HepG2 (cell line): ENCODE measurements around the gene UBQLN1. TPM values are rescaled to one million over a fixed set of nuclear protein-coding genes. Genes with fewer than 3 reads are reported as not detected.

ENCODE experiments used
- ATAC-seq: fragments of 200-7000 bp; cut with Tn5 transposase; 3 replicates; pipeline ENCODE4 v1.9.1; 2020; ENCODE audit warnings: mild to moderate bottlenecking, moderate library complexity
- BruUV-seq: library from RNA; stranded (reverse); fragments of 400-500 nt; replicated peaks from 2 replicates; lab custom pipeline; 2021; lab: Mats Ljungman, UMichigan
- CTCF ChIA-PET: fragments of 300-600 bp; formaldehyde crosslinking; extraction: SDS; loops from one replicate; lab custom pipeline; 2021; ENCODE audit warnings: low total read pairs, inconsistent platforms, low intra/inter-chr PET ratio; lab: Yijun Ruan, JAX
- POLR2A ChIA-PET: fragments of 350-600 bp; sonication (Branson Sonifier 250); formaldehyde crosslinking; loops from one replicate; lab custom pipeline; 2020; ENCODE audit warnings: antibody characterized with exemption, inconsistent platforms; lab: Yijun Ruan, JAX
- DNase-seq: peaks from one replicate; pipeline ENCODE4 v3.0.0-alpha.2; 2015; ENCODE audit warnings: low spot score
- FAIRE-seq: peaks from 3 replicates; lab custom pipeline; 2011; peaks lifted over from hg19 to GRCh38; lab: Jason Lieb, UNC
- H2AFZ ChIP-seq: one replicate; pipeline ENCODE4 v1.6.1; 2011; ENCODE audit warnings: low read length, inconsistent platforms
- H3K27ac ChIP-seq: fragments of 300-600 bp; 3 replicates; pipeline ENCODE4 v1.8.0; 2011; ENCODE audit warnings: mixed run types, mild to moderate bottlenecking, mixed read lengths, low read length, inconsistent platforms; ENCODE audit not compliant: insufficient read depth; ENCODE audit errors: extremely low read length
- H3K27me3 ChIP-seq, 2 experiments: fragments of 200-600 bp in 1 of 2; 2 replicates in 1 of 2; 3 replicates in 1 of 2; pipeline versions ENCODE4 v1.6.0 to v1.8.0; 2011; ENCODE audit warnings: low read length in 2 of 2, mild to moderate bottlenecking in 2 of 2, moderate library complexity in 2 of 2, inconsistent platforms in 1 of 2; ENCODE audit not compliant: insufficient read depth in 2 of 2, control insufficient read depth in 1 of 2
- H3K36me3 ChIP-seq, 2 experiments: fragments of 200-600 bp in 1 of 2; replicated peaks in 1 of 2; 2 replicates in 1 of 2; 3 replicates in 1 of 2; pipeline versions ENCODE4 v1.5.1 to v1.8.0; 2011; ENCODE audit warnings: low read length in 2 of 2, inconsistent platforms in 1 of 2; ENCODE audit not compliant: insufficient read depth in 2 of 2, control insufficient read depth in 1 of 2
- H3K4me1 ChIP-seq: 2 replicates; pipeline ENCODE4 v1.5.1; 2012; ENCODE audit warnings: low read length, inconsistent platforms; ENCODE audit not compliant: insufficient read depth
- H3K4me2 ChIP-seq: 2 replicates; pipeline ENCODE4 v1.6.0; 2011; ENCODE audit warnings: low read depth, low read length, inconsistent platforms
- H3K4me3 ChIP-seq, 3 experiments: fragments of 200-600 bp in 1 of 3; sonication (generic), shearing (Covaris generic) in 1 of 3; replicated peaks in 1 of 3; 2 replicates each; pipeline ENCODE4 v1.5.1; 2011 to 2016; ENCODE audit warnings: low read length in 3 of 3, inconsistent platforms in 2 of 3, low read depth in 2 of 3, mild to moderate bottlenecking in 2 of 3, control low read depth in 1 of 3, mixed read lengths in 1 of 3; ENCODE audit not compliant: insufficient read depth in 1 of 3
- H3K79me2 ChIP-seq: one replicate; pipeline ENCODE4 v1.6.1; 2011; ENCODE audit warnings: low read length, inconsistent platforms; ENCODE audit not compliant: insufficient read depth
- H3K9ac ChIP-seq: 2 replicates; pipeline ENCODE4 v1.6.0; 2011; ENCODE audit warnings: mild to moderate bottlenecking, low read depth, low read length, inconsistent platforms; ENCODE audit not compliant: insufficient read depth
- H3K9me3 ChIP-seq: 2 replicates; pipeline ENCODE4 v1.5.1; 2012; ENCODE audit warnings: mild to moderate bottlenecking, low read length
- H4K20me1 ChIP-seq: 2 replicates; pipeline ENCODE4 v1.6.0; 2011; ENCODE audit warnings: inconsistent platforms, mild to moderate bottlenecking, low read length, moderate library complexity; ENCODE audit not compliant: insufficient read depth
- ETV5 ChIP-seq: IDR thresholded peaks from 2 replicates; pipeline ENCODE4 v1.6.1; 2018; ENCODE audit warnings: missing biosample characterization, missing genetic modification reagents, inconsistent platforms, borderline replicate concordance
- GATAD2A ChIP-seq: IDR thresholded peaks from 2 replicates; pipeline ENCODE4 v1.6.1; 2016
- MAFK ChIP-seq, 2 experiments: IDR thresholded peaks in 1 of 2; conservative IDR thresholded peaks in 1 of 2; 2 replicates each; pipeline ENCODE4 v1.6.1; 2011; ENCODE audit warnings: improper control_type of control experiment in 2 of 2, low read length in 2 of 2
- MTA1 ChIP-seq: sonication (generic); formaldehyde crosslinking; IDR thresholded peaks from 2 replicates; pipeline ENCODE4 v1.4.0; 2020; ENCODE audit warnings: missing genetic modification reagents, mild to moderate bottlenecking, borderline replicate concordance
- NFYB ChIP-seq: sonication (generic); formaldehyde crosslinking; IDR thresholded peaks from 2 replicates; pipeline ENCODE4 v1.4.0; 2020; ENCODE audit warnings: missing genetic modification reagents
- PHB2 ChIP-seq: fragments of 450-650 bp; IDR thresholded peaks from 2 replicates; pipeline ENCODE4 v1.6.1; 2018; ENCODE audit not compliant: partially characterized antibody
- SIN3B ChIP-seq: fragments of 150-350 bp; IDR thresholded peaks from 2 replicates; pipeline ENCODE4 v1.6.1; 2014; ENCODE audit warnings: low read length
- SP1 ChIP-seq, 2 experiments: fragments of 450-650 bp in 1 of 2; sonication (generic) in 1 of 2; formaldehyde crosslinking in 1 of 2; IDR thresholded peaks; 2 replicates each; pipeline versions ENCODE4 v1.4.0 to v1.6.1; 2016 to 2020; ENCODE audit warnings: missing genetic modification reagents in 1 of 2
- SRSF9 ChIP-seq: fragments of 200-400 bp; formaldehyde crosslinking; IDR thresholded peaks from 2 replicates; pipeline ENCODE4 v1.6.1; 2018; ENCODE audit warnings: borderline replicate concordance, mild to moderate bottlenecking, low read depth, low read length; ENCODE audit not compliant: insufficient read depth, poor library complexity, severe bottlenecking
- SRY ChIP-seq: sonication (generic); formaldehyde crosslinking; IDR thresholded peaks from 2 replicates; pipeline ENCODE4 v1.8.0; 2022; ENCODE audit warnings: mild to moderate bottlenecking, missing genetic modification reagents
- ZNF3 ChIP-seq: IDR thresholded peaks from 2 replicates; pipeline ENCODE4 v1.7.0; 2017; ENCODE audit warnings: inconsistent platforms
- ZNF362 ChIP-seq: sonication (generic); formaldehyde crosslinking; IDR thresholded peaks from 2 replicates; pipeline ENCODE4 v1.4.0; 2020; ENCODE audit warnings: missing genetic modification reagents, mild to moderate bottlenecking, borderline replicate concordance
- ZNF383 ChIP-seq: sonication (generic); formaldehyde crosslinking; IDR thresholded peaks from 2 replicates; pipeline ENCODE4 v1.4.0; 2020; ENCODE audit warnings: missing genetic modification reagents, mild to moderate bottlenecking, borderline replicate concordance
- WGBS: methylation state at CpG from one replicate; pipeline ENCODE4 v1.1.6; 2017; ENCODE audit warnings: low lambda C conversion rate; 5-methylcytosine and 5-hydroxymethylcytosine counted together
- in situ Hi-C: cut with HindIII; loops from 2 replicates; pipeline ENCODE4 v1.10.0; 2017; ENCODE audit warnings: low pct_unique_long_range_greater_than_20kb; ENCODE audit not compliant: extremely low pct_ligation_motif_present
- intact Hi-C: fragments of 100-400 bp; cut with micrococcal nuclease; formaldehyde crosslinking; loops from one replicate; pipeline ENCODE4 v1.10.0; 2022; ENCODE audit not compliant: unreplicated experiment
- polyA plus RNA-seq, 8 experiments: library from polyadenylated mRNA; depleted of rRNA in 3 of 8; stranded (reverse) in 7 of 8; unstranded in 1 of 8; fragments of >200 nt; fragmentation: Illumina TruSeq in 4 of 8; extraction: Trizol in 4 of 8; gene quantifications; 2 replicates each; pipeline versions ENCODE4 v1.2.1 to v1.2.3, GENCODE V29; 2011 to 2016; ENCODE audit warnings: low read depth in 4 of 8, missing spikeins in 1 of 8, mixed read lengths in 1 of 8; ENCODE audit not compliant: insufficient read depth in 1 of 8
- total RNA-seq, 5 experiments: library from RNA; depleted of rRNA; stranded (reverse); fragments of >200 nt; fragmentation: Illumina TruSeq; extraction: Trizol; gene quantifications; 2 replicates each; pipeline ENCODE4 v1.2.3, GENCODE V29; 2016; ENCODE audit warnings: low read depth in 1 of 5

Gene UBQLN1
- total and polyA plus RNA-seq, 2 of the 13 experiments (the other 11 are each of a cell fraction or from before 2014, with no cell fraction given), result 78.1 to 83.8 TPM

GRCh38 chr9:83701286-83701685 lies 6.5 kb downstream of the UBQLN1 start:
- H3K27ac ChIP-seq, result no peak overlapping the region
- FAIRE-seq (no peak), ATAC-seq (no peak), DNase-seq (no peak)
- BruUV-seq, result no TSS peak
- no peak overlapping the region for H3K4me2 ChIP-seq
- H3K4me1 ChIP-seq, result peaks cover 51% of the 10 kb centered on the region
- peaks cover 87% of the 10 kb centered on the region for H4K20me1 ChIP-seq
- intact Hi-C loops (no loop called here), in situ Hi-C loops (no loop called here)
- no peak overlapping the region for H3K9ac ChIP-seq
- 100% methylated on average over 1 of the region's 1 CpG for WGBS
- TF ChIP-seq NFYB (CRISPR knock-in tag) (no peak), SIN3B (no peak), SP1 (IDR thresholded peaks at IDR 0.05) (no peak), SP1 (CRISPR knock-in tag; IDR thresholded peaks at IDR 0.05) (no peak)
- ChIA-PET POLR2A (no interaction called here), CTCF (no interaction called here)
- peaks cover 0 to 1% of the 10 kb centered on the region in 2 experiments; a peak in 1 of 5 replicates for H3K36me3 ChIP-seq
- H3K79me2 ChIP-seq, result peaks cover 97% of the 10 kb centered on the region
- H3K9me3 ChIP-seq, result no peaks in the 10 kb centered on the region
- H3K4me3 ChIP-seq, result no peak overlapping the region
- H3K27me3 ChIP-seq, result no peaks in the 10 kb centered on the region
- H2AFZ ChIP-seq, result no peak overlapping the region

- H4K20me1 ChIP-seq, result peaks cover 86% of the 10 kb centered on the region
- CTCF ChIA-PET, result no interaction called here
- H3K9me3 ChIP-seq, result no peaks in the 10 kb centered on the region
- in situ Hi-C loops (no loop called here), intact Hi-C loops (no loop called here)
- no peak overlapping the region for H3K4me3 ChIP-seq
- H3K27me3 ChIP-seq, result no peaks in the 10 kb centered on the region
- POLR2A ChIA-PET, result interaction anchor here (3.0 kb wide), 1 partner anchor 8 kb away, joined by 13 read pairs; the partner anchor contains the start of gene UBQLN1
- H3K79me2 ChIP-seq, result peaks cover 97% of the 10 kb centered on the region
- no peak overlapping the region for H3K27ac ChIP-seq
- H3K36me3 ChIP-seq, result peaks cover 0 to 1% of the 10 kb centered on the region in 2 experiments; a peak in 1 of 5 replicates
- DNase-seq (no peak), FAIRE-seq (no peak), ATAC-seq (no peak)
- 98% methylated on average over 3 of the region's 3 CpGs for WGBS
- no peak overlapping the region for H2AFZ ChIP-seq
- BruUV-seq, result no TSS peak
- no peak overlapping the region for H3K9ac ChIP-seq
- no peak overlapping the region for H3K4me2 ChIP-seq
- no peak for TF ChIP-seq ZNF3 (CRISPR knock-in tag)
- no peak for TF ChIP-seq ZNF383 (CRISPR knock-in tag)
- TF ChIP-seq ZNF362, result no peak
- TF ChIP-seq GATAD2A, result no peak
- TF ChIP-seq SRSF9, result no peak
- TF ChIP-seq ETV5 (CRISPR knock-in tag), result no peak
- no peak for TF ChIP-seq SRY
- TF ChIP-seq MTA1 (CRISPR knock-in tag), result no peak
- no peak for TF ChIP-seq MAFK (conservative IDR thresholded peaks at IDR 0.05 in 1 of 2, IDR thresholded peaks at IDR 0.05 in 1 of 2; ENCODE audit: low read length in 2 of 2)
- no peak for TF ChIP-seq PHB2
- peaks cover 36% of the 10 kb centered on the region for H3K4me1 ChIP-seq
These were observed 8.1 kb downstream of the UBQLN1 start for GRCh38 chr9:83699615-83700014.
